NCI-H187 treated with DMSO at 0.1 percent for 48 hours (cell line): ENCODE results near the gene HS6ST2.

Experiments used
- DNase-seq: peaks from one replicate; lab custom pipeline; 2025; lab: John Stamatoyannopoulos, UW

HS6ST2 gene

GRCh38 chrX:132790329-132790728 is 168.1 kb downstream of the HS6ST2 start:
- DNase-seq: no peak

GRCh38 chrX:132786217-132786616 is 172.2 kb downstream of the HS6ST2 start:
- DNase-seq: no peak

GRCh38 chrX:132778917-132779316 is 179.5 kb downstream of the HS6ST2 start:
- no peak for DNase-seq

GRCh38 chrX:132776486-132777210 is 181.8 kb downstream of the HS6ST2 start:
- DNase-seq: no peak

DNA sequence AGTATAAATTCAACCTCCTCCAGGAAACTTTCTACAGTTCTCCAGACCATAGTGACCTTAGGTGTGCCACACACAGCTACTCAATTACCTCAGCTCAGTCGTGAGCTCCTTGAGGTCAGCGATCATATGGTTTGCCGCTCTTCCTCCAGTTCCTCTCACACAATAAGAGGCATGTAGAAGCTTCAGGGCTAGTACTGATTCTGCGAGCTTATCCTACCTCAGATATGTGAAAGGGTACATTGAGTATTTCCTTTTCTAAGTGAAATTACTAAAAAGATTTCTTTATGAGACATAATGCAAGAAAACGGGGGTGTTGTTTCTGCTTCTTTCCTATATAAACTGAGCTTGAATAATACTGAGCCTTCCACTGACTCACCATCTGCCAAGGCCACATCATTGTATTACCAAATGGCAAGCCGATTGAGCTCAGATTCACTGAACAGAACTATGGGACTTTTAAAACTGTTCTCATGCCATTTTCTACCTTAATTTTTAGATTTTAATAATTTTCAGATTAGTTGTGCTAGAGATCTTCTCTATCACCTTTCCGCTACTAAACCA is 183.1 kb downstream of the HS6ST2 start:
- no peak for DNase-seq

DNA sequence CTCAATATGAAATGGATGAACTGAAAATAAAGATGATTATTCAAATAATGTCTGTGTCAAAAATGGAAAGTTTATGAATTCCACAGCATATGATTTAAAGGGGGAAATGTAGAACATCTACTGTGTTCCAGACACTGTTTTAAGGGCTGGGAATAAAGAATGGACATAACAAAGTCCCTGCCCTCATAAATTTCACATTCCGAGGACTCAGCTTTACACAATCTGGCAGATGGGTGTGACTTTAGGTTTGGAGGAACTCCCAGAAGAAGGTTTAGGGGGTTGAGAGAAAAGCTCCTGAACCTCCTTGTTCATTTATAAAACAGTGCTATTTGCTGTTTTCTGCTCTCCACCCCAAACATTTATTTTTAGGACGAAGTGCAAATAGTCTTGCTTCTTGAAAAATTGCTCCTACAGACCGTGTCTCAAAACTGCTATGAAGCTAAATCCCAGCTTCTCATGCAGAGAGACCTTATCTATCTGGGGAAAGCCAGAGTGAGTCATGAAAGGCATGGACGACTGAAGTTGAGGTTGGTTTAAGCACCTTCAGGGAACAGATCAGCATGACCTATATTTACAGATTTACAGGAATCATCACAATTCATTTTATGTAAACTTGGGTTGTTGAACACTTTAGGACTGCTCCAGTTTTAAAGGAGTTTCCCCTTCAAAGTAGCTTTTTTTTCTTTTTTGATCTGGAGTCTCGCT is 184.3 kb downstream of the HS6ST2 start:
- DNase-seq: no peak

- DNase-seq: no peak
These were observed 188.8 kb downstream of the HS6ST2 start for GRCh38 chrX:132769609-132770008.

DNA sequence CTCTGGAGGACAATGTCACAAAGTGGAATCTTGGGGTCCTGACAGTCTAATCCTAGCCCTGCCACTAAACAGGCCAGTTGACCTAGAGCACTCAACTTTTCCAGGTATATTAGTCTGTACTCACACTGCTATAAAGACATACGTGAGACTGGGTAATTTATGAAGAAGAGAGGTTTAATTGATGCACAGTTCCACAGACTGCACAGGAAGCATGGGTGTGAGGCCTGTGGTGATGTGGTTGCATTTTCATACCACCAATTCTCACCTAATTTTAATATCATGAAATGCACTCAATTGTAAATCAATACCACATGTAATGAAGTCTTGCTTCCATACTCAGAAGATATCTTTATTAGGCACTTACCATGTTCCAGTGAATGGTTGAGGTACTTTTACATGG is 192.0 kb downstream of the HS6ST2 start:
- no peak for DNase-seq

DNA sequence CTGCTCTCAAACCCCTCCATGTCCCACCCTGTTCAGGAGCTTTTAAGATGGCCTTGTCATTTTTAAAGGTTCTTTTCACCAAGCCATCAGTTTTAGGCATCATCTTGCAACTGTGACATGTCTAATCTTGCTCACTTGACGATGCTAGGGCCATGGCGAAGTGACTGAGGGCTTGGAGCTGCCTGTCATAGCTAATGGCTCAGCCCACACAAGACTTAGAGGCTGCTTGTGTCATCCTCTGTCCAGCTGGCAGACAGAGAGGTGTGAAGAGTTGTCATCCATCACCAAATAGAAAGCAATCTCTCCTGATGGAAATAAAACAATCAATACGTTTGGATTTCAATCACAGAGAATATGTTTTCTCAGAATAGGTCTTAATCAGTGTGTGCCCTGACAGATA is 194.9 kb downstream of the HS6ST2 start:
- DNase-seq: no peak

DNA sequence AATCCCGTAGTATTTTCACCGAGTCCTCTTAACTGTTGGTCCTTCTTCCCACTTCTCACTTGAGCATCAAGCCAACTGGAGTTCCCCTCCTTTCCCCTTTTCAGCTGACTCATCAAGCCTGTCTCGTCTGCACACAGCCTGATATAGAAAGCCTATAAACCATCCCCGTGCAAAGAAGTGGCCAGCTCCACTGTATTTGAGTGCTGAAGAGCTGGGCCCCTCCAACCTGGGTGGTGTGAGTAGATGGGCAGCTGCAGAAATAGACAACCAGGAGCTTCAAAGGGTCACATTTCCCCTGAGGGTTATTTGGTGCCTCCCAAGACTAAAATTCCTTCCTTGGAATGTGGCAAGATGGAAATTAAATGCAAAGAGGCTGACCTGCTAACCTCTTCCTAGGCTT is 199.7 kb downstream of the HS6ST2 start:
- DNase-seq: no peak

- DNase-seq: no peak
These were observed 201.3 kb downstream of the HS6ST2 start for GRCh38 chrX:132757066-132757623.

DNA sequence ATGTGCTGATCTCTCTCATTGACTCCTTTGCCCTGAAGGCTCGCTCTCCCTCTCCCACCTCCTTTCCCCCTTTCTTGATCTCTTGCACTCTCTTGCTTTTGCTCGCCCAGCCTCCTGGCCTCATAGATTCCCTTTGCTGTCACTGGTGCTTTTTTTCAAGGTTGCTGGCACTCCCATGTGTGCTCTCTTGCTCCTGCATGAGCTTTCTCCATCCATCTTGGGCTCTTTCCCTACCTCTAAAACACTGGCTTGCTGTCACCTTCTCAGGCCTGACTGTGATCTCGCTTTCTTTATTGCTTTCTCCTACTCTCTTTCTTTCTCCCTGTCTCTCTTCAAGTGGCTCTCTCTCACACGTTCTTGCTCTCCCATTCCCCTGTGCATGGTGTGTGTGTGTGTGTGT is 202.0 kb downstream of the HS6ST2 start:
- DNase-seq: no peak

DNA sequence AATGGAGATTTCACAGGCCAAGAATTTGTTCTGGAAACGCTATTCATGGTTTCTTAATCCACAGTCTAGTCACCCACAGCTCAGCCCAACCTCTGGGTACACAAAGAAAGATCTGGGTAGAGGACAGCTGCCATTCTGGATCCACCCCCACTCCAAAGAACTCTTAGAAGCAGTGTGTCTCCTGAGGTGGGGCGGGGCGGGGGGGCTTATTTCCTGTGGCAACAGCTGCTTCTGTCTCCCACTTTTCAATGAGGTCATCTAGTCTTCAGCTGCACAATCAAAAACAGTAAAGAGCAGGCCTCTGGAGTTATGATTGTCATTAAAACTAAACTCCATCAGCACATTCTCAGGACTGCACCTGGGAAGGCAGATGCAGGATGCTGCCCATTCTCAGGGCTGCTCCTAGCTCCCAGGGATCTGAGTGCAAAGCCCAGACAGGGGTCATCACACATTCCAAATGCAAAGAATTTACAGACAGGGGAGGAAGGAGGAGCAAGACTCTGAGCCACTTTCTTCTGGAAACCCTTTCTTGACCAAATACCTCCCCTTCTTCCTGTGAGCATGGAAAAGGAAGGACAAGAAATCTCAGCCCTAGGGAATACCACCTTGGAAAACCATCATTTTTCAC is 207.3 kb downstream of the HS6ST2 start:
- no peak for DNase-seq

- no peak for DNase-seq
These were observed 207.9 kb downstream of the HS6ST2 start for GRCh38 chrX:132750331-132751062.

DNA sequence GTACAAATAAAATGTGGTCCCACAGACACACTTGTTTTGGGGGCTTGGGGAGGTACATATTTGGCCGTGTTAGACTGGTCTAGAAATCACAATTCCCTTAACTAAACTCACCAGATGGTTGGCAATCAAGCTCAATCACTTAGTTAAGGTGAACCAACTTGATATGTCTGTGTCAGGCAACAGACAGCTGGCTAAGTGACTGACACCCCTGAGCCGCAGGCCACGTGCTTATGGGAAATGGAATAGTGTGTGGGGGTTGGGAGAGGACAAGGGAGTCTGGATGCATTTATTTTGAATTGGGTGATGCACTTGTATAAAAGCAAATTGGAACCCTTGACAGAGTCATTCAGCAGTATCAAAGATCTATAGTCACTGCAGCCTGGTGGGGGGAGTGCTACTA is 209.0 kb downstream of the HS6ST2 start:
- DNase-seq: no peak

- DNase-seq: no peak
These were observed 209.5 kb downstream of the HS6ST2 start for GRCh38 chrX:132748909-132749308.

GRCh38 chrX:132748268-132748667 is 210.2 kb downstream of the HS6ST2 start:
- DNase-seq: no peak

GRCh38 chrX:132745593-132745992 is 212.8 kb downstream of the HS6ST2 start:
- no peak for DNase-seq

DNA sequence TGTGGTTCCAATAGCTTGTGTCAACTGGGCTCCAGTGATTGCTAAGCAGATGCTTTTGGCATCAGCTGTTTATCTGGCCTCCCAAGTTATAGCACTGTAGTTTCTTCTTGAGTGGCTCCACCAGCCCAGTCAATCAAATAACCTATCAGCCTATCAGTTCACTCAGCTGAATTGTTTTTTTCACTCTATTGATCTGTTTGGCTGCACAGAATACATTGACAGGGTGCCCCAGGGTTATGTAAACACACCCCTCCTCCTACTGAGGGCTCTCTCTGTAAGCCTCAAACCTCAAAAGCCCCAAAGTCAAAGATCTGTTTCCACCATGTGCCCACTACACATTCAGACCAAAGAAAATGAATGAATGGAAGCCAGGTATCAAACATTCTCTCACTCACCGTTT is 214.0 kb downstream of the HS6ST2 start:
- no peak for DNase-seq

DNA sequence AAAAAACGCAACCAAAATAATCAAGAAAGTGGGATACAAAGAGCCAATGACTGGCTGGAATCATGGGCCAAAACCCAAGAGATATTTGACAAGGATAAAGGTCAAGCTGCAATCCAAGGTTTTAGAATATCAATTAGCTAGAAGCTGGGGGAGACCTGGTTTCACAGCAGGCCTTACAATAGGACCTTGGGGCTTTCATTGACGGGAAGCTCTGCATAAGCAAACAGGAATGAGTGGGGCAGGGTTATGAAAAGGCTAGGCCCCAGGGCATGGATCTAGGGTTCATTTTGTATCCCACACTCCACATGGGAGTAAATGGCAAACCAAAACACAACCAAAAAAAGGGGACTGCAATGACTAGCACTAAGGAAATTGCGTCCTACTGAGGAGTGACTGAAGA is 215.3 kb downstream of the HS6ST2 start:
- DNase-seq: no peak

DNA sequence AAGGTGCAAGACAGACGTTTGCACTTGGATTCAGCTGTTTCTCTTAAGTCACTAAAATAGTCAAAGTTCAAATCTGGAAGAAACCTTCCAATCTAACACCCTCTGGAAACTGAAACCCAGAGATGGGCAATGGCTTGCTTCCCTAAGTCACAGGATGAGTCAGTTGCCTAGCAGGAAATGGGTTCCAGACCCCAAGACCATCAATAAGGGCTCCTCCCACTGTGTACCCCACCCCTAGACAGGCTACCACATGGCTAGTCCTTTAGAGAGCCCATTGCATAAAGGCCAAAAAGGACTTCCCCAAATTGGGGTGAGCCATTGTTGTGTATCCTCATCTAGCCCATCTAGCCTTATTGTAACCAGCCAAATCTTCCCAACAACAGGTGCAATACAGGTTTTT is 216.2 kb downstream of the HS6ST2 start:
- DNase-seq: no peak

DNA sequence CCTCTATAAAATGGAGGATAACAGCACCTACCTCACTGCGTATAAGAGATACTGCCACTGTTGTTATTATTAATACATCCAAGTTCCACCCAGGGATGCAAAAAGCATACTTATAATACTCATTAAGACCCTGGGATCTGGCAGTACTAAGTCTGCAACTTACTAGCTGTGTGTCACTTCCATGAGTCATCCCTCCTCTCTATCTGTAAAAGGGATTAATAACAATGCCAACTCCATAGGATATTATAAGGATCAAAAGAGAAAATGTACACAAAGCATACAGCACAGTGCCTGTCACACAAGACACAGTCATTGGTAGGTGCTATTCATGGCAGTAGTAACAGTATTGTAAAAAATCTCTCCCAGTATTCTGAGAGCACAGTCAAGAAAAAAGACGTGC is 216.7 kb downstream of the HS6ST2 start:
- no peak for DNase-seq
